OCI-LY7 (cell line): ENCODE data around the gene NAT9.

ENCODE experiments used
- CTCF ChIP-seq: fragments of 200-600 bp; sonication (generic); conservative IDR thresholded peaks from 2 replicates; pipeline ENCODE4 v1.5.1; 2014; ENCODE audit warnings: mild to moderate bottlenecking, antibody characterized with exemption, low read length, moderate library complexity, mixed read lengths
- EZH2phosphoT487 ChIP-seq: fragments of 200-600 bp; sonication (generic); IDR thresholded peaks from 2 replicates; pipeline ENCODE4 v1.6.1; 2018; ENCODE audit warnings: low read depth, borderline replicate concordance, mild to moderate bottlenecking, mixed run types, antibody characterized with exemption, low read length, moderate library complexity, mixed read lengths

DNA sequence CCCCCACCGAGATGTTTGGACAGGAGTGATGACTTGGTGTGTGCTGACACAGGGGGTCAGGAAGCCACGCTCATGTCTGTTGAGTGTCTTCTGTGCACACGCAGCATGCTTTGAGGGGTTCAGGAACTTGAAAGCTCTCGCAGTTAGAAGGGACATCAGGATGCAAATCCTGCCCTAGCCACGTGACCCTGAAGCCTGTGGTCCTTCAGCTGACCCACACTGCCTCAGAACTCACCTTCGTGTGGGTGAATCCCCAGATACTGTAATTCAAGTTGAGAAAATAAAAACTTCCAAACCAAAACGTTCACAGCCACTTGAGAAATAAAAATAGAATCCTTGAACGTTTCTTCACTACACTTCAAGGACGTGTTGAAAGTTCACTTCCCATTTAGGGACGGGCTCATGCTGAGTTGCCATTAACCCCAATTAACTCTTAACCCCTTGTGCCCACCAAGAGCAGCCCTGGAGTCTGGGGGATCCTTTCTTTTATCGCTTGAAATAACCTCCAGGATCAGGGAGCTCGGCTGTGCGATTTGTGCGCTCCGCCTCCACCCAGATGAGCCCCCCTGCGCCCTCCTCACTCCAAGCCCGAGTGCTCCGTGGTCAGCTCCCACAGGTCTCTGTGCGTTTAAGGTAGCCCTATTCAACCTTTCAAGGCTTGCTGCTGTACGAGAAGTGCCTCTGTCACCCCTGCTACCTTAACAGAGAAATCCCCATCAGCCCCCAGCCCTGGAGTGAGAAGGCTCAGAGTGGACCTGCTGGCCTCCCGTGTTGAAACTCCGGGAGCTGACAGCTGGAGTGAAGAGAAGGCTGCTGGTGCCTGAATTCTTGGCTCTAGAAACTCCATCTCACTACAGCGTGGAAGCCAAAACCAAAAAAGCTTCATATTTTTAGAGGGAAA is 36.2 kb upstream of the NAT9 start:
- TF ChIP-seq CTCF (no peak), EZH2phosphoT487 (no peak)
